Adrenal gland (tissue), 12 donors: Measurements from ENCODE around the gene KCTD5. TPM values are rescaled to one million over a fixed set of nuclear protein-coding genes. Genes with fewer than 3 reads are reported as not detected.
"Not testable (repeated sequence)": the region's sequence is repeated elsewhere in the genome, so short reads cannot be mapped to it uniquely, and the experiment has no call there.

Source experiments
- DNase-seq, 7 donors: peaks; one replicate each; pipeline ENCODE4 v3.0.0-alpha.2; 2019 to 2020
- H3K27ac ChIP-seq, 5 donors: fragments of 200-600 bp; sonication (generic) in 4 of 5; 1 replicate in 3 of 5; 2 replicates in 2 of 5; pipeline versions ENCODE4 v1.5.1 to v1.8.0; 2016 to 2020; ENCODE audit warnings: mild to moderate bottlenecking in 1 of 5
- H3K27me3 ChIP-seq: fragments of 200-600 bp; 2 replicates; pipeline ENCODE4 v1.8.0; 2021
- H3K36me3 ChIP-seq, 2 donors: fragments of 200-600 bp; replicated peaks in 1 of 2; 1 replicate in 1 of 2; 2 replicates in 1 of 2; pipeline versions ENCODE4 v1.5.1 to v1.8.0; 2018 to 2022
- H3K4me1 ChIP-seq, 2 donors: fragments of 200-600 bp; replicated peaks in 1 of 2; 1 replicate in 1 of 2; 2 replicates in 1 of 2; pipeline versions ENCODE4 v1.5.1 to v1.8.0; 2018 to 2021
- H3K4me3 ChIP-seq, 4 donors: fragments of 200-600 bp; sonication (generic) in 3 of 4; one replicate each; pipeline ENCODE4 v1.5.1; 2016 to 2018
- H3K9me3 ChIP-seq, 3 donors: fragments of 200-600 bp; sonication (generic) in 1 of 3; replicated peaks in 1 of 3; 1 replicate in 2 of 3; 2 replicates in 1 of 3; pipeline versions ENCODE4 v1.5.1 to v1.8.0; 2016 to 2021
- CTCF ChIP-seq, 6 experiments: fragments of 450-650 bp in 4 of 6; fragments of 200-600 bp in 2 of 6; sonication (generic) in 1 of 6; IDR thresholded peaks; 1 replicate in 5 of 6; 2 replicates in 1 of 6; pipeline versions ENCODE4 v1.5.1 to v1.8.0; 2016 to 2021; ENCODE audit warnings: antibody characterized with exemption in 6 of 6, mild to moderate bottlenecking in 2 of 6, moderate library complexity in 1 of 6
- POLR2A ChIP-seq, 2 donors: fragments of 450-650 bp; IDR thresholded peaks; one replicate each; pipeline ENCODE4 v1.6.1; 2017; ENCODE audit warnings: antibody characterized with exemption in 2 of 2, mild to moderate bottlenecking in 2 of 2, moderate library complexity in 1 of 2
- WGBS, 4 donors: extraction: QIAGEN DNeasy Blood & Tissue Kit in 2 of 4; methylation state at CpG; one replicate each; pipeline versions ENCODE4 v1.1.5 to v1.1.7; 2013 to 2017; 5-methylcytosine and 5-hydroxymethylcytosine counted together
- intact Hi-C, 2 donors: fragments of 100-400 bp; cut with DNase I; formaldehyde crosslinking; loops; one replicate each; pipeline versions ENCODE4 v1.14.1 to v1.15.0; 2022 to 2023
- polyA plus RNA-seq, 3 donors: library from polyadenylated mRNA; stranded (reverse); fragments of 200-250 nt in 2 of 3; fragments of 350-450 nt in 1 of 3; fragmentation: Illumina TruSeq in 1 of 3; extraction: RNeasy Lipid Tissue Mini Kit (QIAGEN cat#74804) in 1 of 3; gene quantifications; one replicate each; pipeline ENCODE4 v1.2.3, GENCODE V29; 2013 to 2014
- total RNA-seq, 9 donors: library from RNA; depleted of rRNA in 4 of 9; stranded (reverse); fragments of >200 nt in 4 of 9; fragments of 120-200 nt in 1 of 9; fragmentation: NEBNext Ultra II Directional in 1 of 9; extraction: Animal tissue kit (Norgen Biotek cat#: 25700) in 1 of 9; gene quantifications; one replicate each; pipeline versions ENCODE4 v1.1.0 to v1.2.4, GENCODE V29; 2013 to 2023
- donor health status: healthy with polysubstance abuse.
- donor health status: Bipolar disorder and iron deficiency.
- donor health status: DM: yes; HTN: yes; CAD: no.
- donor health status: DM: no; HTN: no; CAD: no.
- donor health status: DM: no; HTN: no; CAD: no.
- donor health status: DM: yes; HTN: yes; CAD: no.

The KCTD5 gene
- total and polyA plus RNA-seq, 12 donors, result 11.0 to 81.5 (median 18.7) TPM

DNA sequence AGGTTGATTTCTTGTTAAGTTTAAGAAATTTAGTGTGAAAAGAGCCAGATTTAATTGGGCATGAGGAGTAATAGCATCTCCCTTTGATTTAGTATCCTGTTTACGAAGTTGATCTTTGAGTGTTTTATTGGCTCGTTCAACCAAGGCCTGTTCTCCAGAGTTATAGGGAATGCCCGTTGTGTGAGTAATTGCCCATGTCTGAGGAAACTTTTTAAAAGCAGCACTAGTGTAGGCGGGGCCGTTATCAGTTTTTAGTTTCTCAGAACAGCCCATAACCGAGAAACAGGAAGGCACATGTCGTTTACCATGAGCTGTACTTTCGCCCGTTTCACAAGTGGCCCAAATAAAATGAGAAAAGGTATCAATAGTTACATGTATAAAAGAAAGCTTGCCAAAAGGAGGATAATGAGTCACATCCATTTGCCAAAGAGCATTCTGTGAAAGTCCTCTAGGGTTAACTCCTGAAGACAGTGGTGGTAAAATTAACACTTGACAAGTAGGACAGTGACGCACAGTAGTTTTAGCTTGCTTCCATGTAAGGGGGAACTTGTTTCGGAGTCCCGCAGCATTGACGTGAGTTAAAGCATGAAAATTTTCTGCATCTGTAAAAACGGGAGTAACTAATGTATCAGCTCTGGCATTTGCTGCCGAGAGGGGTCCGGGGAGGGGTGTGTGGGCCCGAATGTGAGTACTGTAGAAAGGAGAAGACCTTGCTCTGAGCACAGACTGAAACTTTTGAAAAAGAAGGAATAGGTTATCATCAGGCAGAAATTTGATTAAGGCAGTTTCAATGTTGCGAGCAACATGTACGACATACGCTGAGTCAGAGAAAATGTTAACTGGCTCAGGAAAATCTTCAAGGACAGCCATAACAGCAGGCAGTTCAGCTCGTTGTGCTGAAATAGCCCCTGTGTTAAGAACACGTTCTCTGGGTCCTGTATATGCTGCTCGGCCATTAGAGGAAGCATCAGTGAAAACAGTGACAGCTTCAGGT is 18.5 kb upstream of the KCTD5 start:
- H3K4me3 ChIP-seq, result peak overlapping the region in 1 of 4 donors; percentile 37

GRCh38 chr16:2664574-2664982 is 17.7 kb upstream of the KCTD5 start:
- WGBS, 4 donors, result 28 to 35% (median 30%) methylated on average over 9 of the region's 9 CpGs
- Histone ChIP-seq H3K9me3 (no peaks in the 10 kb centered on the region), H3K27me3 (no peaks in the 10 kb centered on the region), H3K4me3 (peak overlapping the region in 1 of 4 donors; percentile 37), H3K4me1 (peaks cover 13 to 27% of the 10 kb centered on the region in 2 donors), H3K36me3 (peaks cover 0 to 17% of the 10 kb centered on the region in 2 donors), H3K27ac (peak overlapping the region; percentile 87 to 98 (median 92))
- no peak for TF ChIP-seq CTCF (IDR thresholded peaks at IDR 0.05)
- TF ChIP-seq POLR2A (IDR thresholded peaks at IDR 0.05), result no peak
- intact Hi-C loops, result no loop called here
- peak in 1 of 7 donors; percentile 33 for DNase-seq

More for the DNA sequence above, 18.5 kb upstream of the KCTD5 start:
- Histone ChIP-seq H3K27ac (peak overlapping the region; percentile 87 to 98 (median 92)), H3K9me3 (no peaks in the 10 kb centered on the region), H3K36me3 (peaks cover 0 to 11% of the 10 kb centered on the region in 2 donors), H3K4me1 (peaks cover 12 to 25% of the 10 kb centered on the region in 2 donors), H3K27me3 (no peaks in the 10 kb centered on the region)
- WGBS, 4 donors, result 24 to 43% (median 30%) methylated on average over 23 of the region's 23 CpGs
- intact Hi-C loops, result no loop called here
- peak in 5 of 7 donors; percentile 49 to 75 (median 60) for DNase-seq
- peak in 1 of 2 donors; percentile 38 for TF ChIP-seq POLR2A (IDR thresholded peaks at IDR 0.05)
- TF ChIP-seq CTCF (IDR thresholded peaks at IDR 0.05), result peak in 1 of 6 experiments; percentile 1

GRCh38 chr16:2666671-2667070 is 15.7 kb upstream of the KCTD5 start:
- DNase-seq, H3K27ac ChIP-seq, intact Hi-C loops, H3K27me3 ChIP-seq, H3K9me3 ChIP-seq, H3K4me3 ChIP-seq: not testable (repeated sequence)
- Histone ChIP-seq H3K4me1 (peaks cover 18 to 38% of the 10 kb centered on the region in 2 donors), H3K36me3 (peaks cover 0 to 17% of the 10 kb centered on the region in 2 donors)
- WGBS, 4 donors, result 81 to 89% (median 81%) methylated on average over 7 of the region's 7 CpGs

DNA sequence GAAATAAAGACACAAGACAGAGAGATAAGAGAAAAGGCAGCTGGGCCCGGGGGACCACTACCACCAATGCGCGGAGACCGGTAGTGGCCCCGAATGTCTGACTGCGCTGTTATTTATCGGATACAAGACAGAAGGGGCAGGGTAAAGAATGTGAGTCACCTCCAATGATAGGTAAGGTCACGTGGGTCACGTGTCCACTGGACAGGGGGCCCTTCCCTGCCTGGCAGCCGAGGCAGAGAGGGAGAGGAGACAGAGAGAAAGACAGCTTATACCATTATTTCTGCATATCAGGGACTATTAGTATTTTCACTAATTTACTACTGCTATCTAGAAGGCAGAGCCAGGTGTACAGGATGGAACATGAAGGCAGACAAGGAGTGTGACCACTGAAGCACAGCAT is 12.7 kb upstream of the KCTD5 start:
- intact Hi-C loops, H3K4me3 ChIP-seq, H3K9me3 ChIP-seq, H3K27me3 ChIP-seq, DNase-seq: not testable (repeated sequence)
- WGBS, 4 donors, result 56 to 69% (median 64%) methylated on average over 9 to 10 of the region's 10 CpGs
- Histone ChIP-seq H3K4me1 (peaks cover 17 to 34% of the 10 kb centered on the region in 2 donors), H3K36me3 (peaks cover 0 to 17% of the 10 kb centered on the region in 2 donors), H3K27ac (peak overlapping the region in 3 of 5 donors; percentile 43 to 56 (median 53))

- WGBS, 4 donors, result 8 to 16% (median 10%) methylated on average over 8 to 15 of the region's 15 CpGs
- peak; percentile 45 to 72 (median 66) for TF ChIP-seq CTCF (IDR thresholded peaks at IDR 0.05)
- Histone ChIP-seq H3K36me3 (peaks cover 0 to 17% of the 10 kb centered on the region in 2 donors), H3K4me1 (peaks cover 14 to 30% of the 10 kb centered on the region in 2 donors), H3K27ac (peak overlapping the region in 3 of 5 donors; percentile 43 to 56 (median 53))
- H3K27me3 ChIP-seq, H3K4me3 ChIP-seq, intact Hi-C loops, H3K9me3 ChIP-seq: not testable (repeated sequence)
- DNase-seq, result peak; percentile 75 to 93 (median 85)
Measured at GRCh38 chr16:2670017-2670416, 12.3 kb upstream of the KCTD5 start.
